Head of caudate nucleus (tissue), 42 donors: ENCODE results near the gene INSYN1.

Experiments used
- DNase-seq, 42 donors: peaks; one replicate each; pipeline versions ENCODE4 v3.0.0 to v3.0.0-alpha.2; 2020 to 2021; ENCODE audit warnings: mixed read lengths in 7 of 42
- intact Hi-C: fragments of 100-400 bp; cut with DNase I; formaldehyde crosslinking; loops from one replicate; pipeline ENCODE4 v1.15.0; 2022

Gene INSYN1

DNA sequence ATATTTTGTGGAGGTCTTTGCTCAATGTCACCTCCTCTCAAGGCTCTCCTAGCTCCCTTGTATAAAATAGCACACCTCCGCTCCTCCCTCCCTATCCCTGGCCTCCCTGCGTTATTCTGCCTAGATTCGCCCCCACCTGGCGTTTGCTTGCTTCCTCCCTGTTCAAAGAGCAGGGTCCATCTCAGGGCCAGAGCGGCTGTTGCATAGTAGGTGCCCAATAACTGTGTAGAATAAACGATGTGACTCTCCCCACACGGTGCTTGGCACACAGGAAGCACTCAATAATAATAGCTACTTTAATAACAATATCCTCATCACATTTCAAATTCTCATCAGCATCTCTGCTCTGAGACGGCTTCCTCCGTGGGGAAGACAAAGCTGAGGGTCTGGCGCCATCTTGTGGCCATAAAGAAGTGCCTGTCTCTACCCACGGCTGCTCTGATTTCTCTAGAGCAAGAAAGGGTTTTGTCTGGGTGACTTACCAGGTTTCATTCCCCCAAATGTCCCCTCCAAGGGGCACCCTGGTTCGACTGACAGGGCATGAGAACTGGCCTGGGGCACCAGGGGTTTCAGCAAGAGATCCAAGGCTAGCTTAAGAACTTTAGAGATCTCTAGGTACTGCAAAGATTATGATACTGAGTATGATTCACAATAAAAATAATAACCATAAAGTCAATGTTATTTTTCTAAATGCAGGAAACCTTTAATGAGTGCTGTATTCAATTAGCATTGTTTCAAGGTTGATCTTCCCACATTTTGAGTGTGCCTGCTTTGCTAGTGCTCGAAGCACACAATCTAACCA is 52.9 kb downstream of the INSYN1 start:
- peak; percentile 66 to 94 (median 85) for DNase-seq
- intact Hi-C loops, result loop anchor here (10.0 kb wide), 1 partner anchor 65 kb away; the partner anchor contains the start of gene NPTN

DNA sequence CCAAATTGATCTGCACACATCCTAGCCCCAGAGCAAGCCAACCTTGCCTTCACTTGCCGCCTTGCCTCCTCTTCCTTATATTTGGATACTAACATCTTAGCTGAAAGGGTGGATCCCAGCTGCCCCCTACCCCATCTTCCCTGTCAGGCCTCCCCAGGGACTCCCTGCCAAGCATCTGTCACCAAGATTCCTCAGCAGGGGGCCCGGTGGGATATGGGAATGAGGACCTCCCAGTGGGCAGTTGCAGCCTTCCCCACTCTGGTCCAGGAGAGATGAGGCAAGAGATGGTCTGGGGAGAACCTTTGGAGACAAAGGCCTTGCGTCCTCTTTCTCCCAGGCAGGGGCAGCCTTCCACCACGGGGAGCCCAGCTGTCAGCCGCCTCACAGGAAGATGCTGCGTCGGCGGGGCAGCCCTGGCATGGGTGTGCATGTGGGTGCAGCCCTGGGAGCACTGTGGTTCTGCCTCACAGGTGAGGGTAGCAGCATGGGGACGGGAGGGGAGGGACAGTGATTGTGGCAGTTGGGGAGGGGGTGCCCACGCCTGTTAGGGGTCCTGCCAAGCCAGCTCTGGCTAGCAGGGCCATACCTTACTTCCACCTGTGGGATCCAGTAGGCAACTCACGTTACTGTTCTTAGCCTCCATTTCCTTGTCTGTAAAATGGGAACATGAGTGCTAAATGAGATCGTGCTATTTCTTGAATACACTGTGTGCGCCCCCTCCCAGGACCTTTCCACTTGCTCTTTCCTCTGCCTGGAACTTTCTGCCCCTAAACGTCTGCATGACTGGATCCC is 53.7 kb downstream of the INSYN1 start:
- intact Hi-C loops, result loop anchor here (5.0 to 10.0 kb wide), 2 partner anchors 65 to 137 kb away; partner anchors contain the start of gene NPTN
- DNase-seq, result peak in 1 of 42 donors; percentile 5

GRCh38 chr15:73697033-73697467 is 56.1 kb downstream of the INSYN1 start:
- intact Hi-C loops, result loop anchor here (5.0 kb wide), 1 partner anchor 135 kb away; no protein-coding TSS in a partner anchor
- DNase-seq, result peak; percentile 39 to 86 (median 67)

- no peak for DNase-seq
- intact Hi-C loops, result loop anchor here (5.0 kb wide), 1 partner anchor 134 kb away; no protein-coding TSS in a partner anchor
Observed at GRCh38 chr15:73696641-73697001, 56.5 kb downstream of the INSYN1 start.

DNA sequence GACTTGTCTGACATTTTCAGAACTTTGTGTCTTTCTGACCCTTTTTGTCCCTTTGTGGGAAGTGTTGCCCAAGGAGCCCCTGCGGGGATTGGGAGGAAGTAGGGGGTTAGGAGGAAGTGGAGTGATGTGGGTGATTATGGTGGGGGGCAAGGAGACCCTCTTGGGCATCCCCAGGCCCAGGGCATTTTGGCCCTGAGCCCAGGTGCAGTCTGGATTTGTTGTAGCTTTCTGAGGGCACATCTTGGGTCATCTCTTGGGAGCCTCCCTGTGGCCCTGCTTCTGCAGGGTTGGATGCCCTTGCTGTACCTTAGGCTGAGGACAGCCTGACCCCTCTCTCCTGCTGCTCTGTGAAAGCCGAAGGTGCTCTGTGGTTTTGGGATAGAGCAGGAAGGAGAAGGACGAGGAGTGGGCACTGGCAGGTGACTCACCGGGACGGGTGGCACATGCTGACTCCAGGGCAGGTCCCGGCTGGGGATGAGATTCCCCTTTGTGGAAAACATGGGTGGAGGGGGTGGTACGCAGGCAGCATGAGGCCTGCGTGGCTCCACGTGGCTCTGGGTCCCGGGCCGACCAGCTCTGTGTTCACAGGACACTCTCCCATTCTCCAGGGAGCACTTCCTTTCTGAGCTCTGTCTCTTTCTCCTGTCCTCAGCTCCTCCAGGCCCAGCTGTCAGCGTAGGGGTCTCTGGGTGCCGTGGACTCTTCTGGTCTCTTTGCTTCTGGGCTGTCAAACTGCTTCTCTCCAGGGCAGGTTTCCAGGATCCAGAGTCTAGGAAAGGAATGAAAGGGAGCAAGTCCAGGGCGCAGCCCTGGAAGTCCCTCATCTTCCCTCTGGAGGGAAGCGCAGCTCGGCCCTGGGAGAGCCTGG is 57.1 kb downstream of the INSYN1 start:
- intact Hi-C loops, result loop anchor here (5.0 kb wide), 1 partner anchor 134 kb away; no protein-coding TSS in a partner anchor
- no peak for DNase-seq

- no peak for DNase-seq
- intact Hi-C loops, result no loop called here
Observed at GRCh38 chr15:73694419-73694818, 58.7 kb downstream of the INSYN1 start.

- intact Hi-C loops, result no loop called here
- peak in 35 of 42 donors; percentile 19 to 73 (median 47) for DNase-seq
Observed at GRCh38 chr15:73691396-73691795, 61.8 kb downstream of the INSYN1 start.

DNA sequence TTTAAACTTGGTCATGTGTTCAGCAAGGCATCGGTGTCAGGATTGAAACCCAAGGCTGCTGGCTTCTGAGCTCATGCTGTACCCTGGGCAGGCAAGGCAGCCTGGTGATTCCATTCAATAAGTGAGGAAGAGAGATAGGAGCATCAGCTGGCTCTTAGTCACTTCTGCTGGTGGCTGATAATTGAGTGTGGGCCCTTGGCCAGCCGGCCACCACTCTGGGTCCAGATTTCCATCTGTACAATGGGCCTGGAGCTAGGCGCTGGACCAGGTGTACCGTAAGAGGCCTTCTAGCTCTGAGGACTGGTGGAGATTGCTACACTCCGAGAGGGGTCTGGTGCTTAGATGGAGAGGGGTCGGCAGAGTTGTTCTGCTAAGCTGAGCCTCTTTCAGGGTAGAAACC is 64.7 kb downstream of the INSYN1 start:
- intact Hi-C loops, result no loop called here

DNA sequence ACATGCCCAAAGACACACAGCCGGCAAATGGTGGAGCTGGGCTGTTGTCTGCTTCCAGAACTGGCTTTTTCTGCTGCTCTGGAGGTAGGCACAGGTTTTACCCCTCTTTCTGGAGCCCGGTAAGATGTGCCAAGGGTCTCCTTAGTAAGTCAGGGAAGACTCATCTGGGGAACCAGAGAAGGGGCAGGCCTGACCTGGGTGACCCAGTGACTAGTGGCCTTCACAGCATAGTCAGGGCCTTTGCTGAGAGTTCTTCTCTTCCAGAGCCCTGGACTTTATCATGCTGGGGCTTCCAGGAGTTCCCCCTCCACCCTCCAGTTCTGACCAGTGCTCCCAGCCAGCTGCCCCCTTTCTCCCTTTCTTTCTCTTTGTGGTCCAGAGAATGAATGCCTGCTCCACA is 65.8 kb downstream of the INSYN1 start:
- no peak for DNase-seq
- intact Hi-C loops, result no loop called here

More for the DNA sequence above, 64.7 kb downstream of the INSYN1 start:
- DNase-seq, result peak in 1 of 42 donors; percentile 2

DNA sequence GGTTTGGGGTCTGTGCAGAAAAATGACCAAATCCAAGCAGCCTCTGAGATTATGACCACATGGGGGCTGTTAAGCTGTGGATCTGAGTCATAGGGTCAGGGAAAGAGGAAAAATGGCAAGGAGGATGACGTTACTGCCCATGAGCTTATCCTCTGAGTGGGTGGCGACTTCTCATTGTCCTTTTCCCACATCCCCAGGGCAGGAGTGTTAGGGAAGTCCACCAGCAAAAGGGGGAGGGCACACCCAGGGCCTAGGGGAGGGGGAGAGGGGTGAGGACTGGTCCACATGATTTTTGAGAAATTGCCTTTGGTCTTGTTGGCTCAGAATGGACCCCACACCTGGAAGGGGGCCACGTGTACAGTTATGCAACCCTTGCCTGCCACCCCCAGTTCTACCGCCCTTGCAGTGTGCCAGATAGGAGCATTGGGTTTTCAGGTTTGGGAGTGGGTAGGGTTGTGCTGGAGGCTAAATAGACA is 66.3 kb downstream of the INSYN1 start:
- intact Hi-C loops, result no loop called here
- DNase-seq, result peak in 33 of 42 donors; percentile 13 to 84 (median 53)

DNA sequence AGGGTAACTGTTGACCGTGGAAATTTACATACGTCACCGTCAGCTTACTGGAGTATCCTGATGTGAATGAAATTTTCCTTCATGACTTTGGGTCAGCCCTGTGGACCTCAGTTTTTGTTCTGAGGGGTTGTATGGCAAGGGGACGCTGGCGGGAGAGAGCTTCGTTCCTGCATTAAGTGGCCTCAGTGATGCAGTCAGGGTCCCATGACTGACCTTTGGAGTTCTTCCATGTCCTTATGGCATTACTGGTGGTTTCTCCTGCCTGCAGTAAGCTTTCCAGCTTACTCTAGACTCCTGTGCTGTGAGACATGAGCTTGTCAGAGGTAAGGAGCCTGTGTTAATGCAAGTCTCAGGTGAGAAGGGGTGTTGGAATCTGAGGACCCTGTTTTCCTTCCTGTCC is 67.2 kb downstream of the INSYN1 start:
- intact Hi-C loops, result no loop called here
- peak in 1 of 42 donors; percentile 38 for DNase-seq
